Esophagus muscularis mucosa (tissue), 3 donors: ENCODE results near the gene CDC25B.

Source experiments
- CTCF ChIP-seq, 3 experiments: fragments of 200-600 bp in 2 of 3; fragments of 450-650 bp in 1 of 3; sonication (generic) in 2 of 3; IDR thresholded peaks; one replicate each; pipeline ENCODE4 v1.5.1; 2017 to 2019; ENCODE audit warnings: antibody characterized with exemption in 3 of 3, mild to moderate bottlenecking in 2 of 3, moderate library complexity in 1 of 3
- POLR2A ChIP-seq: fragments of 450-650 bp; IDR thresholded peaks from one replicate; pipeline ENCODE4 v1.6.1; 2017; ENCODE audit warnings: antibody characterized with exemption, moderate library complexity, mild to moderate bottlenecking, low read depth
- POLR2AphosphoS5 ChIP-seq, 2 donors: sonication (generic); formaldehyde crosslinking; IDR thresholded peaks; one replicate each; pipeline ENCODE4 v1.6.1; 2017; ENCODE audit warnings: antibody characterized with exemption in 2 of 2

- TF ChIP-seq CTCF (IDR thresholded peaks at IDR 0.05): no peak
- no peak for TF ChIP-seq POLR2A
- no peak for TF ChIP-seq POLR2AphosphoS5 (IDR thresholded peaks at IDR 0.05)
Measured at GRCh38 chr20:3783068-3783489, 13.0 kb upstream of the CDC25B start.
